ENCODE results near the gene GOLGA6L9. TPM values are rescaled to one million over a fixed set of nuclear protein-coding genes. Genes with fewer than 3 reads are reported as not detected.
"Not testable (repeated sequence)": the region's sequence is repeated elsewhere in the genome, so short reads cannot be mapped to it uniquely, and the experiment has no call there.

The GOLGA6L9 gene
- total RNA-seq, 3 donors from 2014 or later: 3.4 to 5.0 (median 3.9) TPM

DNA sequence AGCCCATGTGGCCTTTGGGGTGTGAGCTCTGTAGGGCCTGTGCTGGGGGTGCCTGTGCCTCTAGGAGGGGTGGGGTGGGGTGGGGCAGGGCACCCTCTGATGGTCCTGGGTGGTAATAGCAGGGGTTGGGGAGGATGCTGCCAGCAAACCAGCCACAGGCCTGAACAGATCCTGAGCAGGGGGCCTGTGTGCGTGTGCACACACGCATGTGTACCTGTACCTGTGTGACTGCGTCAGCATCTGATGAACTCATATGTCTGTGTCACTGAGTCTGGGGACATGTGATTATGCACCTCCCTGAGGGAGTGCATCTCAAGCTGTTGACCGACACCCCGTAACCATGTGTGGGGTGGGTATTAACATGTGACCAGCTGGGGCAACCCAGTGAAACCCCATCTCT, 36.0 kb downstream of the GOLGA6L9 start:
- H3K4me3 ChIP-seq; DNase-seq; H3K4me1 ChIP-seq (ENCODE audit: low read depth); H3K9me3 ChIP-seq; ATAC-seq; intact Hi-C loops (cut with DNase I, micrococcal nuclease); H3K36me3 ChIP-seq (ENCODE audit: low read depth): not testable (repeated sequence)

DNA sequence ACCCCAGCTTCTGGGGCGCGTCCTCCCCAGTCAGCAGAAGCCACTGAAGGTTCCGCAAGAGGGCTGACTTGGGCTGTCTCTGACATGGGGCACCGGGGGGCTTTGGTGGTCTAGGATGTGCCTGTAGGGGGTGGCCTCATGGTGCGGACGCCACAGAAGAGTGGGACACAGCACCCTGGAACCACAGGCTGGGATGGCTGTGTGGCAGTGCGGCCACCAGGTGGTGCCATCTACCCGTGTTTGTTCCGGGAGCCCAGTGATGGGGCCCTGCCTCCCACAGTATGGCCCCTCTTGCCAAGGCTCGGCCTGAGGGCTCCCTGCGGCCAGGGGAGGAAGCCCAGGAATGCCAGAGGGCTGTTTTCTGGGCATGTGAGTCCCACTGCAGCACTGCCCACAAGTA, 38.6 kb downstream of the GOLGA6L9 start:
- H3K4me1 ChIP-seq (ENCODE audit: low read depth); H3K9me3 ChIP-seq; H3K4me3 ChIP-seq; H3K36me3 ChIP-seq (ENCODE audit: low read depth); intact Hi-C loops (cut with DNase I, micrococcal nuclease): not testable (repeated sequence)
- peak; percentile 93 for ATAC-seq
- TF ChIP-seq, protein P1, sequence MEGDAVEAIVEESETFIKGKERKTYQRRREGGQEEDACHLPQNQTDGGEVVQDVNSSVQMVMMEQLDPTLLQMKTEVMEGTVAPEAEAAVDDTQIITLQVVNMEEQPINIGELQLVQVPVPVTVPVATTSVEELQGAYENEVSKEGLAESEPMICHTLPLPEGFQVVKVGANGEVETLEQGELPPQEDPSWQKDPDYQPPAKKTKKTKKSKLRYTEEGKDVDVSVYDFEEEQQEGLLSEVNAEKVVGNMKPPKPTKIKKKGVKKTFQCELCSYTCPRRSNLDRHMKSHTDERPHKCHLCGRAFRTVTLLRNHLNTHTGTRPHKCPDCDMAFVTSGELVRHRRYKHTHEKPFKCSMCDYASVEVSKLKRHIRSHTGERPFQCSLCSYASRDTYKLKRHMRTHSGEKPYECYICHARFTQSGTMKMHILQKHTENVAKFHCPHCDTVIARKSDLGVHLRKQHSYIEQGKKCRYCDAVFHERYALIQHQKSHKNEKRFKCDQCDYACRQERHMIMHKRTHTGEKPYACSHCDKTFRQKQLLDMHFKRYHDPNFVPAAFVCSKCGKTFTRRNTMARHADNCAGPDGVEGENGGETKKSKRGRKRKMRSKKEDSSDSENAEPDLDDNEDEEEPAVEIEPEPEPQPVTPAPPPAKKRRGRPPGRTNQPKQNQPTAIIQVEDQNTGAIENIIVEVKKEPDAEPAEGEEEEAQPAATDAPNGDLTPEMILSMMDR (IDR thresholded peaks at IDR 0.05): peak; percentile 14
- DNase-seq: peak in 2 of 3 donors; percentile 26 to 45

DNA sequence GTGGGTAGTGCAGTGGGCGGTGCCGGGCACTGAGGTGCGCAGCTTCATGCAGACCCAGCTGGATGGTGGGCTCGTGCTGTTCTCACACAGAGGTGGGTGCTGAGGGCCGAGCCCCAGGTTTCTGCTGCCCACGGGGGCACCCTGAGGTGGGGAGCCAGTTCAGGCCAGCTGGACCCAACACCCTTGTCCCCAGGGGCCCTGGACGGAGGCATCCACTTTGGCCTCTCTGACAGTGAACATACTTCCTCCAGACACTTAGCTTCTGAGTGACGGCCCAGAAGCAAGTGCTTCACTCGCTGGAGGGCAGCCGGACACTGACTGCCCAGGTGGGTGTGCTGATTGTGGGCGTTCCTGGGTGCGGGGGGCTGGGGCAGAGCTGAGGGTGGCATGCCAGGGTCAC, 39.8 kb downstream of the GOLGA6L9 start:
- ATAC-seq; H3K4me3 ChIP-seq; H3K36me3 ChIP-seq (ENCODE audit: low read depth); H3K9me3 ChIP-seq; H3K4me1 ChIP-seq (ENCODE audit: low read depth); intact Hi-C loops (cut with DNase I, micrococcal nuclease); DNase-seq: not testable (repeated sequence)

DNA sequence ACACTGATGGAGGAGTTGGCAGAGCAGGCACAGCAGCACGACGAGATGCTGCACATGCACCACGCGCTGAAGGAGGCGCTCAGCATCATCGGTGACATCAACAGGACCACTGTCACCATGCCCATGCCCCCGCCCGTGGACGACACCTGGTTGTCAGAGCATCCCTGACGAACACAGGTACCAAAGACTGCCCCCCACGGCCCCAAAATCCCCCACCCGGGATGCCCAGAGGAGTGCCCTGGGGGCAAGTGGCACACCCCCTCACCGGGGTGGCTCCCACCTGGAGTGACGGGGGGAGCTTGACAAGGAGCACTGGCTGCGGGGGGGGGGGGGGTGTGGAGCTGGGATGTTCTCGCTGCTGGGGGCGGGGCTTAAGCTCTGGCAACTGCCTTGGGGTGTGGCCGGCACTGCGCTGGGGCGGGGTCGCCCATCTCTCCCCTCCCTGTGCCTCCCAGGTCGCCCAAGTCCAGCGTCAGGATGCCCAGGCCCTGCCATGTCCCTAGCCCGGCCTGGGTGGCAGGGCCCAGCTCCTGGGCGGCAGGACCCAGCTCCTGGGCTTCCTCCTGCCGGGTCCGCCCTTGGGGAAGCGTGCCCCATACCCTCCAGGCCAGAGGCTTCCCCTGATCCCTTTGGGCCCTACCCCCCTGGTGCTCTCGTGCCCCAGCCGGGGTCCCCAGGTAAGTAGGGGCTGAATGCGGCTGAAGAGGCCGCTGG, 42.8 kb downstream of the GOLGA6L9 start:
- H3K36me3 ChIP-seq (ENCODE audit: low read depth); H3K4me1 ChIP-seq (ENCODE audit: low read depth); H3K9me3 ChIP-seq; intact Hi-C loops (cut with DNase I, micrococcal nuclease); H3K4me3 ChIP-seq: not testable (repeated sequence)
- DNase-seq (peak; percentile 40 to 48 (median 40)), ATAC-seq (peak; percentile 54)

DNA sequence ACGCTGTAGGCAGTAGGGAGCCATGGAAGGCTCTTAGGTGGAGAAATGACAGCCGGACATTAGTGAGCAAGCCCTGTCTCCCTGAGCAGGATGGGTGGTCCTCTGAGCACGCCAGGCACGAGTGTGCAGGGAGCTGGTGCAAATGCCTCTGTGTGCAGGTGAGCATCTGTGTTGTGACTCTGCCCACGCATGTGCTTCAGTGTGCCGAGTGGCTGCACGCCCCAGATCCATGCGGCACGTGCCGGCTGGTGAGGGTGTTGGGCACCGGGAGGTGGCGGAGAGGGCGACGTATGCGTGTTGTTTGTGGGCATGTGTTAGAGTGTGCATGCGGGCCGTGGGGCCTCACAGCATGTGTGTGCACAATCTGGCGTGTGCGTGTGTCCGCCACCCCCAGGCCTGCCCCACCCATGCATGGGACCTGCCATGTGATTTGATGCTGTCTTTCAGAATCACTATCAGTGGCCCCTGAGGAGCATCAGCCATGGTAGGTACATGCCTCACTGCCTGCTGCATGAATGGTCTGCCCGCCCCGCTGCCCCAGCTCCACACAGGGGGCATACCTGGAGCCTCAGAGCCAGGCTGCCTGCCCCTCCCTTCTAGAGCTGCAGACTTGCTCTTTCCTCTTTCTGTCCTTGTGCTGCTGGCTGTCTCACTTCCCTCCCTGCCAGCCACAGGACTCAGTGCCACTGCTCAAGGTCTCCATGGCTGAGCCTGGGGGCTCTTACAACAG, 45.1 kb downstream of the GOLGA6L9 start:
- intact Hi-C loops (cut with DNase I, micrococcal nuclease); ATAC-seq; H3K4me1 ChIP-seq (ENCODE audit: low read depth); H3K4me3 ChIP-seq; DNase-seq; H3K36me3 ChIP-seq (ENCODE audit: low read depth); H3K9me3 ChIP-seq: not testable (repeated sequence)

DNA sequence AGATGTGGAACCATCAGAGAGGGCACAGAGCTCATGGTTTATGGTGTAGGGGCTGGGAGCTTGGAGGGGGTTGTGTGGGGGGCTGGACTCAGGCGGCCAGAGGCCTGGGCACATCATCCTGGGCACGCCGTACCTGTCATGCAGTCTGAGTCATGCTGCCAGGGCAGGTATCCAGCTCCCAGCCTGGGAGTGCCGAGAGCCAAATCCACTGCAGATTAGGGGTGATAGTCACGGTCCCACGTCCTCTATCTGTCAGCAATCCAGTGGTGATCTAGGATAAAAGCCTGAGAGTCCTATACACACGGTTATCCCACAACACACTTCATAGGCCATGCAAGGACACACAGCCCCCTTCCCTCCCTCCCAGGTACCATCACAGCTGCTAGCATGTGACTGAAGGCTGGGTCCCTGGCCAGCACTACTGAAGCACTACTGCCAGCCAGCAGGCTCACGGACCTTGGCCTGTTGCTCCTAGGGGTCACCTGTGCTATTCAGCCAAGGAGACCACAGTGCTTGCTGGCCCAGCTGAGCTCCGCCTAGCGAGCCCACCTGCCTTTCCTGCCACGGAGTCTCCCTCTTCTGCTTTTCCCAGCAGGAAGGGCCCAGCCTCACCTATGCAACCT, 45.8 kb downstream of the GOLGA6L9 start:
- ATAC-seq; DNase-seq; H3K9me3 ChIP-seq; H3K36me3 ChIP-seq (ENCODE audit: low read depth); intact Hi-C loops (cut with DNase I, micrococcal nuclease); H3K4me3 ChIP-seq; H3K4me1 ChIP-seq (ENCODE audit: low read depth): not testable (repeated sequence)

DNA sequence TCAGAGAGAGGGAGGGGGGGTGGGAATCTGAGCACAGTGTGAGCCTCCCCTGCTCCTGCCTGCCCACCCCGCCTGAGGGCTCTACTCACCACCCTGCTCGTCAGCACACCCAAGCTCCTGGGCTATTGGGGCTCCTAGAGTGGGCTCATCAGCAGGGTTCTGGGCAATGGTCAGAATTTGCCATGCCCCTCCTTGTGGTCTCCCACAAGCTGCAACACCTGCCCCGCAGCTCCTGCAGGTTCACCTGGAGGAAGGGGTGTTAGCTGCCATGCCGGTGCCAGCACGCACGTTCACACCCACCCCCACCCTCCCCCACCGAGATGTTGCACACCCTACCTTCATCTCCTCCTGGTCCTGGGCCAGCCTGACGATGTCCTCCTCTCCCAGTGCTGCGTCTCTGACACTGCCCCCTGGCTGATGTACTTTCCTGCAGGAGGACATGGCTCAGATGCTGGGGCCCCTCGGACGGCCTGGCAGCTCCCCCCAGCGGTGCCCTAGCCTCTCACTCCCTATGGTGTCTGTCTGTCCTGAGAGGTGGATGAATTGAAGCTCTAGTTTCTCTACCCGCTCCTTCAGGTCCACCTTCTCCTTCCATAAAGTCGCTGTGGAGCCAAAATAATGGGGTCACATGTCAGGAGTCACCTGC, 47.2 kb downstream of the GOLGA6L9 start:
- DNase-seq: peak in 1 of 3 donors; percentile 27
- not testable (repeated sequence) for ATAC-seq

DNA sequence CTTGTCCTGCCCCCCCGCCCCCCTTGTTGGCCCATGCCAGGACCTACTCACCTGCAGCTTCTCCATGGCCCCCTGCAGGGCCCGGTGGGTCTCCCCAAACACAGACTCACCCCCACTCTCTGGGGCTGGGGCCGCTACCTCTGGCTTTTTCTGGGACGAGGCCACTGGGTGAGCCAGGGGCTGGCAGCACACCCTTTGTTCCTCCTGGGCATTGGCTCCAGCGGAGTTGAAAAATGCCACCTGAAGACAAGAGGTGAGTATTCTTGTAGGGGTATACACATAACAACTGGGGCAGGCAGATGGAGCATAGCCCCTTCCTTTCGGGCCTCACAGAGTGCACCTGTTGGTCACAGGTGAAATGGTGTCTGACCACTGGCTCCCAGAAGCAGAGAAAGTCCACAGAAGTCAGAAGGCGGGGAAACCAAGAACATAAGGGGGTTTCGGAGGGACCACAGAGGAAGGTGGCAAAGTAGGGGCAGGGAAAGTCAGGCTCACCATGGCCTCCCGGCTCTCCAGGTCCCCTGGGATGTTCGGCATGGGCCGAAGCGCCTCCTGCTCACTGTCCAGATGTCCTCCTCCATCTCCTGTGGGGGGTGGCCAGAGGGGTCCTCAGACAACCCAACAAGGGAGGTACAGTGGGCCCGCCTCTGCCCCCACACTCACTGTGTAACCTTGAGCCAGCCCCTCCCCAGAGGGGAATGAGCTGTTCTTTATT, 47.9 kb downstream of the GOLGA6L9 start:
- intact Hi-C loops (cut with DNase I, micrococcal nuclease); H3K9me3 ChIP-seq; H3K4me3 ChIP-seq; H3K4me1 ChIP-seq (ENCODE audit: low read depth); ATAC-seq; H3K36me3 ChIP-seq (ENCODE audit: low read depth); DNase-seq: not testable (repeated sequence)

More for the DNA sequence above, 47.2 kb downstream of the GOLGA6L9 start:
- H3K9me3 ChIP-seq; H3K36me3 ChIP-seq (ENCODE audit: low read depth); H3K4me1 ChIP-seq (ENCODE audit: low read depth); H3K4me3 ChIP-seq; intact Hi-C loops (cut with DNase I, micrococcal nuclease): not testable (repeated sequence)

Other genes with a start within 250 kb of the GOLGA6L9 start
- gene EFL1, start 167.1 kb upstream of the GOLGA6L9 start, total RNA-seq: 10 to 100 TPM; 28.7 to 42.9 (median 33.1) TPM
- gene SAXO2, start 167.0 kb upstream of the GOLGA6L9 start, total RNA-seq: 1 to 10 TPM in 2 of 3 donors, under 1 TPM in 1; 0.58 to 2.3 (median 1.3) TPM
- gene GOLGA6L10, start 80.3 kb upstream of the GOLGA6L9 start, total RNA-seq: 1 to 10 TPM in 2 of 3 donors, under 1 TPM in 1; 0.92 to 3.6 (median 3.1) TPM
- gene RPS17, start 110.6 kb downstream of the GOLGA6L9 start, total RNA-seq: 1,000 to 10,000 TPM in 2 of 3 donors, 100 to 1,000 TPM in 1; 921 to 1,089 (median 1,038) TPM
- 10 to 100 TPM in 1 of 3 donors, 1 to 10 TPM in 1, under 1 TPM in 1; 0.61 to 11.8 (median 1.4) TPM for gene CPEB1, start 217.5 kb downstream of the GOLGA6L9 start, total RNA-seq

Data from mucosa of descending colon (tissue), 3 donors.